ENCODE data around the gene ERBB3.
"Not testable (repeated sequence)": the region's sequence is repeated elsewhere in the genome, so short reads cannot be mapped to it uniquely, and the experiment has no call there.

ERBB3 gene

GRCh38 chr12:56117082-56117706, 37.2 kb downstream of the ERBB3 start:
- Histone ChIP-seq H3K4me1 (ENCODE audit: insufficient read depth, low read length) (peaks cover 20% of the 10 kb centered on the region), H3K36me3 (ENCODE audit: insufficient read depth, low read length) (peaks cover 49% of the 10 kb centered on the region), H3K9ac (ENCODE audit: low read length) (peak overlapping the region; percentile 99), H3K4me3 (ENCODE audit: low read depth in 1 of 2, low read length in 2 of 2) (peak overlapping the region; percentile 43 to 96), H3K27ac (ENCODE audit: low read depth, low read length) (peak overlapping the region; percentile 94)
- H3K9me3 ChIP-seq (ENCODE audit: low read length); H3K27me3 ChIP-seq (ENCODE audit: control insufficient read depth in 1 of 2, insufficient read depth in 2 of 2, low read length in 2 of 2): not testable (repeated sequence)

GRCh38 chr12:56117778-56118687, 38.1 kb downstream of the ERBB3 start, which contains the start of gene ZC3H10:
Gene ZC3H10 (plus strand): TSS chr12:56118266. CDS start chr12:56120563, 2,297 bp downstream.
- Histone ChIP-seq H3K4me3 (ENCODE audit: low read depth in 1 of 2, low read length in 2 of 2) (peak within 1 kb of the TSS; percentile 59 to 96), H3K9me3 (ENCODE audit: low read length) (no peaks in the 10 kb centered on the region), H3K4me1 (ENCODE audit: insufficient read depth, low read length) (peaks cover 20% of the 10 kb centered on the region), H3K9ac (ENCODE audit: low read length) (peak within 1 kb of the TSS; percentile 99), H3K36me3 (ENCODE audit: insufficient read depth, low read length) (peaks cover 45% of the 10 kb centered on the region), H3K27me3 (ENCODE audit: control insufficient read depth in 1 of 2, insufficient read depth in 2 of 2, low read length in 2 of 2) (no peaks in the 10 kb centered on the region), H3K27ac (ENCODE audit: low read depth, low read length) (peak within 1 kb of the TSS; percentile 94)

DNA sequence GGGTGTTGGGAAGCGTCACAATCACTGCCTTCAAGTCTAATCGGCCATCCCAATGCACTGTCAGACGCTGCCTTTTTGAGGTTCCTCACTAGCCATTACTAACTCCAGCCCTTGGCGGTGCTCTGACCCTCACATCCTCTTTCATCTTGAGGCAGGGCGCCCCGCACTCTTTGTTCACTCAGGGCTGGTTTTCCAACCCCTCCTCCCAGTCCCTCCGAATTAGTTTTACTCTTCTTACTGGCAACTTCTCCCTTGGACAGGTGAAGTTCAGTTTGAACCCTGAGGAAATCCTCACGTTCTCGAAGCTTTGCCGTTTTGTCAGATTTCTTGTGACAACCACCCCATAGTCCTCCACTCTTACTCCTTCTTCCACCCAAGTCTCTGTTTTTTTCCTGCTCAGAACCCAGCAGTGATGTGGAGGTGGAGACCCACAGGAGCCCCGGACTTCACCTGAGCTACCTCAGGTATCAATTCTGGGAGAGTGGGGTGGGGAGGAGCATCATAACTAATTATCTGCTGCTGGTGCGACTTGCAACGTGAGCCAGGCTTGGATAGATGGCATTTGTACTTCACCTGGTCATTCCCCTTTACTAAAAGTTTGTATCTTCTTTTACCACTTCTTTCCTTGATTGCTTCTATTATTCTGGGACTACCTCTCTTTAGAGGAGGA, 38.9 kb downstream of the ERBB3 start:
- peak overlapping the region; percentile 94 for H3K27ac ChIP-seq (ENCODE audit: low read depth, low read length)
- H3K4me1 ChIP-seq (ENCODE audit: insufficient read depth, low read length) = peaks cover 20% of the 10 kb centered on the region

DNA sequence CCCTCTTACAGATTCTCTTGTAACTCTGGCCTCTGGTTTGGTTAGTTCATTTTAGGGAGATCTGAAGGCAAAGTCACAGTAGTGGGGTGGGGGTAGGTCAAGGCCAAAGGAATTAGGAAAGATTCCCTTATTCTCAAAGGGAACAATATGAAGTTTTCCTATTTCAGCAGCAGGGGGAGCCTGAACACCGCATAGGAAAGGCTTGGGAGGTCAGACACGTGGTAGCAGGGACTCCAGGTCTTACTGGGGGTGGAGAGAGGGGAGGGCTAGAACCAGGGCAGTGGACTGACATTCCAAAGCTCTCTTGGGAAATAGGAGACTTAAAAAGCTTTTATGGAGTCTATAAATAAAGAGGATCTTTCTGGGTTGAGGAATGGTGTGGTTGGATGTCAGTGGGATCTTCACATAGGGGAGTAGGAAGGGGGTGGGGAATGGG, 39.4 kb downstream of the ERBB3 start:
- Histone ChIP-seq H3K9ac (ENCODE audit: low read length) (peak overlapping the region; percentile 80), H3K36me3 (ENCODE audit: insufficient read depth, low read length) (peaks cover 33% of the 10 kb centered on the region), H3K4me3 (ENCODE audit: low read depth in 1 of 2, low read length in 2 of 2) (peak overlapping the region in 1 of 2 donors; percentile 96), H3K27ac (ENCODE audit: low read depth, low read length) (peak overlapping the region; percentile 94), H3K4me1 (ENCODE audit: insufficient read depth, low read length) (peaks cover 20% of the 10 kb centered on the region), H3K27me3 (ENCODE audit: control insufficient read depth in 1 of 2, insufficient read depth in 2 of 2, low read length in 2 of 2) (no peaks in the 10 kb centered on the region), H3K9me3 (ENCODE audit: low read length) (no peaks in the 10 kb centered on the region)

More for the DNA sequence above, 38.9 kb downstream of the ERBB3 start:
- Histone ChIP-seq H3K27me3 (ENCODE audit: control insufficient read depth in 1 of 2, insufficient read depth in 2 of 2, low read length in 2 of 2) (no peaks in the 10 kb centered on the region), H3K36me3 (ENCODE audit: insufficient read depth, low read length) (peaks cover 37% of the 10 kb centered on the region), H3K4me3 (ENCODE audit: low read depth in 1 of 2, low read length in 2 of 2) (peak overlapping the region; percentile 59 to 96), H3K9ac (ENCODE audit: low read length) (peak overlapping the region; percentile 80), H3K9me3 (ENCODE audit: low read length) (no peaks in the 10 kb centered on the region)

DNA sequence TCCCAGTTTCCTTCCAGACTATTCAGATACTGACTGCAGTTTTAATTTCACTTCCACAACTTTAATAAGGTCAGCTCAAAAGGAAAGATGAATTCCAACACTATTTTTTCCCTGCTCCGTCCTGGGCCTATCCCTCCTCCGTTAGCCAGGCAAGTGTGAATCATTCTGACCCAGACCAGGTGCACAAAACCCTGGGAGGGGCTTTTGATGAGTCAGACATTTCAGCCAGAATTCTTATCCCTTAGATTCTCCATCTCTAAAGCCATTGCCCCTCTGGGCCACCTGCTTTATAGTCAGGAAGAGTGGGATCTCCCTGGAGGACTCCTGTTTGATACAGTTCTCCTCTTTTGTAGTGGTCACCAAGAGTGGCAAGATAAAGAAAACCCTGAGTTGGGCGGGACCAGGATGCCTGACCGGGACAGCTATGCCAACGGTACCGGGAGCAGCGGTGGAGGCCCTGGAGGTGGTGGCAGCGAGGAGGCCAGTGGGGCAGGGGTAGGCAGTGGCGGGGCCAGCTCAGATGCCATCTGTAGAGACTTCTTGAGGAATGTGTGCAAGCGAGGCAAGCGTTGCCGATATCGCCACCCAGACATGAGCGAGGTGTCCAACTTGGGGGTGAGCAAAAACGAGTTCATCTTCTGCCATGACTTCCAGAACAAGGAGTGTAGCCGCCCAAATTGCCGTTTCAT, 40.3 kb downstream of the ERBB3 start:
- H3K9me3 ChIP-seq (ENCODE audit: low read length) = no peaks in the 10 kb centered on the region
- no peaks in the 10 kb centered on the region for H3K27me3 ChIP-seq (ENCODE audit: control insufficient read depth in 1 of 2, insufficient read depth in 2 of 2, low read length in 2 of 2)
- H3K9ac ChIP-seq (ENCODE audit: low read length) = no peak overlapping the region
- peaks cover 33% of the 10 kb centered on the region for H3K36me3 ChIP-seq (ENCODE audit: insufficient read depth, low read length)
- no peak overlapping the region for H3K4me3 ChIP-seq (ENCODE audit: low read depth in 1 of 2, low read length in 2 of 2)
- peaks cover 20% of the 10 kb centered on the region for H3K4me1 ChIP-seq (ENCODE audit: insufficient read depth, low read length)
- H3K27ac ChIP-seq (ENCODE audit: low read depth, low read length) = peak overlapping the region; percentile 80

DNA sequence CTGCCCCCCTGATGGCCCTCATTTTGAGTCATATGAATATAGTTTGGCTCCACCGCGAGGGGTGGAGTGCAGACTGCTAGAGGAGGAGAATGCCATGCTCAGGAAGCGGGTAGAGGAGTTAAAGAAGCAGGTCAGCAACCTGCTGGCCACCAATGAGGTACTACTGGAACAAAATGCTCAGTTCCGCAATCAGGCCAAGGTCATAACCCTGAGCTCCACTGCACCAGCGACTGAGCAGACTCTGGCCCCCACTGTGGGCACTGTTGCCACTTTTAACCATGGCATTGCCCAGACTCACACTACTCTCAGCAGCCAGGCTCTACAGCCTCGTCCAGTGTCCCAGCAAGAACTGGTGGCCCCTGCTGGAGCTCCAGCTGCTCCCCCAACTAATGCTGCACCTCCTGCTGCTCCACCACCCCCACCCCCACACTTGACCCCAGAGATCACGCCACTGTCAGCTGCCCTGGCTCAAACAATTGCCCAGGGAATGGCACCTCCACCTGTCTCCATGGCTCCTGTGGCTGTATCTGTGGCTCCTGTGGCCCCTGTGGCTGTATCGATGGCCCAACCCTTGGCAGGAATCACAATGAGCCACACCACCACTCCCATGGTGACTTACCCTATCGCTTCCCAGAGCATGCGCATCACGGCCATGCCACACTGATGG, 41.4 kb downstream of the ERBB3 start:
- no peak overlapping the region for H3K27ac ChIP-seq (ENCODE audit: low read depth, low read length)
- H3K36me3 ChIP-seq (ENCODE audit: insufficient read depth, low read length) = peaks cover 33% of the 10 kb centered on the region
- H3K4me1 ChIP-seq (ENCODE audit: insufficient read depth, low read length) = peaks cover 27% of the 10 kb centered on the region
- H3K9me3 ChIP-seq (ENCODE audit: low read length) = no peaks in the 10 kb centered on the region
- no peaks in the 10 kb centered on the region for H3K27me3 ChIP-seq (ENCODE audit: control insufficient read depth in 1 of 2, insufficient read depth in 2 of 2, low read length in 2 of 2)
- H3K4me3 ChIP-seq (ENCODE audit: low read depth in 1 of 2, low read length in 2 of 2) = no peak overlapping the region
- no peak overlapping the region for H3K9ac ChIP-seq (ENCODE audit: low read length)

- Histone ChIP-seq H3K36me3 (ENCODE audit: insufficient read depth, low read length) (peaks cover 27% of the 10 kb centered on the region), H3K27me3 (ENCODE audit: control insufficient read depth in 1 of 2, insufficient read depth in 2 of 2, low read length in 2 of 2) (no peaks in the 10 kb centered on the region), H3K4me1 (ENCODE audit: insufficient read depth, low read length) (peaks cover 38% of the 10 kb centered on the region), H3K4me3 (ENCODE audit: low read depth in 1 of 2, low read length in 2 of 2) (no peak overlapping the region), H3K9ac (ENCODE audit: low read length) (no peak overlapping the region), H3K27ac (ENCODE audit: low read depth, low read length) (peak overlapping the region; percentile 53), H3K9me3 (ENCODE audit: low read length) (no peaks in the 10 kb centered on the region)
Measured at GRCh38 chr12:56122637-56123036, 42.7 kb downstream of the ERBB3 start.

GRCh38 chr12:56124133-56124532, 44.2 kb downstream of the ERBB3 start:
- no peak overlapping the region for H3K27ac ChIP-seq (ENCODE audit: low read depth, low read length)
- peaks cover 31% of the 10 kb centered on the region for H3K4me1 ChIP-seq (ENCODE audit: insufficient read depth, low read length)
- H3K27me3 ChIP-seq (ENCODE audit: control insufficient read depth in 1 of 2, insufficient read depth in 2 of 2, low read length in 2 of 2) = no peaks in the 10 kb centered on the region
- no peaks in the 10 kb centered on the region for H3K9me3 ChIP-seq (ENCODE audit: low read length)
- H3K4me3 ChIP-seq (ENCODE audit: low read depth in 1 of 2, low read length in 2 of 2) = no peak overlapping the region
- no peak overlapping the region for H3K9ac ChIP-seq (ENCODE audit: low read length)
- peaks cover 27% of the 10 kb centered on the region for H3K36me3 ChIP-seq (ENCODE audit: insufficient read depth, low read length)

DNA sequence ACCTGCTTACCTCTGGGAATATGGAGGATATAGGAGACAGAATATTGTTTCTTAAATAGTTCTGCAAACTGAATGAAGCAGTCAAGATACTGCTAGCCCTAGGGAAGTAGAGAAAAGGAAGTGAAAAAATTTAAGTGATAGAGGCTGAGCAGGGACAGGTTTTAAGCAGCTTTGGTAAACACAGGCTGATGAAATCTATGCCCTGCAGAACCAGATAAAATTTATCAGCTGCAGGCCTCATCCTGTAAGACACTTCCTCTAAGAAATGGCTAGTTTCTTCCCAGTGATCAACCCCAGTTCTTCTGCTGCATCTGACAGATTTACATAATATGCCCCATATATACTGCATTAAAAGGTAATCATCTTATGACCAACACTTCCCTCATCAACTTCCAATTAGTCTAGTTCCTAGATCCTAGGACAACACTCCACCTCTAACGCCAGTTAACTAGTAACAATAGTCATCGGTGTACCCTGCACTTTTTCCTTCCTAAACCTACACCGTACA, 46.8 kb downstream of the ERBB3 start:
- peak overlapping the region in 1 of 2 donors; percentile 58 for H3K4me3 ChIP-seq (ENCODE audit: low read depth in 1 of 2, low read length in 2 of 2)

DNA sequence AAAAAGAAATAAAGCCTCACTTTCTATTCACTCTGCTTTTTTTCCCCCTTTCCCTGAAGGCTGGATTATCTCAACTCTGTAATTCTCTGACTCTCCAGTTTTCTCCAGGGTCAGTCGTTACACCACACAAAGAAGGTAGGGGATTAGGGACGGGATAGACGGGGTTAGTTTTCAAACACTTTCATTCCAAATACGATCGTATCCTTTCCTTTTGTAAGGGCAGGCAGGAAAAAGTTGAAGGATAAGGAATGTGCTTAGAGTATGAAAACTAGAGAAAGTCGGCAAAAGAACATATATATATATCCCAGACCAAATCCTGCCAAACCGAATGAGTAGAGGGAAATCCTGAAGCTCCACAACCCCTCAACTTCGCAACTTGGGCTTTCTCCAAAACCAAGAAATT, 47.5 kb downstream of the ERBB3 start:
- Histone ChIP-seq H3K27me3 (ENCODE audit: control insufficient read depth in 1 of 2, insufficient read depth in 2 of 2, low read length in 2 of 2) (no peaks in the 10 kb centered on the region), H3K9me3 (ENCODE audit: low read length) (no peaks in the 10 kb centered on the region), H3K9ac (ENCODE audit: low read length) (peak overlapping the region; percentile 77), H3K27ac (ENCODE audit: low read depth, low read length) (peak overlapping the region; percentile 92), H3K4me3 (ENCODE audit: low read depth in 1 of 2, low read length in 2 of 2) (peak overlapping the region in 1 of 2 donors; percentile 58), H3K36me3 (ENCODE audit: insufficient read depth, low read length) (peaks cover 24% of the 10 kb centered on the region), H3K4me1 (ENCODE audit: insufficient read depth, low read length) (peaks cover 33% of the 10 kb centered on the region)

More for the DNA sequence above, 46.8 kb downstream of the ERBB3 start:
- Histone ChIP-seq H3K9ac (ENCODE audit: low read length) (peak overlapping the region; percentile 77), H3K27me3 (ENCODE audit: control insufficient read depth in 1 of 2, insufficient read depth in 2 of 2, low read length in 2 of 2) (no peaks in the 10 kb centered on the region), H3K4me1 (ENCODE audit: insufficient read depth, low read length) (peaks cover 33% of the 10 kb centered on the region), H3K27ac (ENCODE audit: low read depth, low read length) (peak overlapping the region; percentile 92), H3K9me3 (ENCODE audit: low read length) (no peaks in the 10 kb centered on the region), H3K36me3 (ENCODE audit: insufficient read depth, low read length) (peaks cover 23% of the 10 kb centered on the region)
